GM21619 (cell line): ENCODE data around the gene CENPC.
A peak's percentile ranks its signal among the peaks of the same experiment; 100 is the strongest.
"Not testable (repeated sequence)": the region's sequence is repeated elsewhere in the genome, so short reads cannot be mapped to it uniquely, and the experiment has no call there.

Experiments used
- ATAC-seq: cut with Tn5 transposase; IDR thresholded peaks from one replicate; pipeline ENCODE4 v1.9.1; 2021; ENCODE audit not compliant: unreplicated experiment

Gene CENPC

GRCh38 chr4:67470871-67471270 is 74.4 kb downstream of the CENPC start:
- ATAC-seq = no peak

GRCh38 chr4:67468830-67469229 is 76.5 kb downstream of the CENPC start:
- ATAC-seq = no peak

DNA sequence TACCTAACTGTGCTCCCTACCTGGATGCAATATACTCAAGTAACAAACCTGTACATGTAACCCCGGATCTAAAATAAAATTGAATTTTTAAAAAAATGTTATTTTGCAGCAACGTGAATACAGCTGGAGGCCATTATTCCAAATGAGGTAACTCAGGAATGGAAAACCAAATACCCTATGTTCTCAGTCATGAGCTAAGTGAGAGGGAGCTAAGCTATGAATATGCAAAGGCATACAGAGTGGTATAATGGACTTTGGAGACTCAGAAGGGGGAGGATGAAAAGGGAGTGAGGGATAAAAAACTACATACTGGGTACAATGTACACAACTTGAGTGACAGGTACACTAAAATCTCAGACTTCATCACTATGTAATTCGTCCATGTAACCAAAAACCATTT is 78.6 kb downstream of the CENPC start:
- ATAC-seq = no peak

GRCh38 chr4:67465763-67466052 is 79.6 kb downstream of the CENPC start:
- ATAC-seq = no peak

DNA sequence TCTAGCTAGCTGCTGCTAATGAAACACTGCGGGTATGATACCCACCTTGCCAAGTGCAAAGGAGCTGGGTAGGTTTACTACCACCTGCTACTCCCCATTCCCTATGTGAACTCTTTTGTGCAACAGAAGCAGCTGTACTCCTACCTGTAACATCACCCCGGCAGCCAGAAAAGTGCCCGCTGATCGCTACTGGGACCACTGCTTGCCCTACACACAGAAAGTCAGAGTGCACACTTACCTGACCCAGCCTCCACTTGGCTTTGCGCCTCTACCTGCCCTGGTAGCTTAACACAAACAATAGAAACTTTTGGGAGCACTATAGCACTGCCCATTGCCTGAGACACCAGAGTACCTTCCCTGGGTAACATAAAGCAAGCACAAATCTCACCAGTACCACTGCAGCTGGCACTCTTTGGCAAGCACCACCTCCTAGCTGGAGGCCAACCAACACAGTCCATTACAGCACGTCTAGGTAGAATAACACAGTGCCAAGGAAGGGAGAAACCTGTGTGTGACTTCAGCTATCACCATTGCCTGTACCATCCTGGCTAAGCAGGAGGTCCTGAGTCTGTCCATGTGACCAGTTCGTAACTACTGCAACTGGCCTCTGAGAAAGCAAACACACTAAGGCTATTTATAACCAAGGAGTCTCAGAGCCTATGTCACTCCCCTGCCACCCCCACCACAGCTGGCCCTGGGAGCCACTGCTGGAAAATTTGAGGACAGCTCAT is 80.1 kb downstream of the CENPC start:
- ATAC-seq = no peak

GRCh38 chr4:67460574-67460973 is 84.7 kb downstream of the CENPC start:
- no peak for ATAC-seq

GRCh38 chr4:67459164-67459563 is 86.1 kb downstream of the CENPC start:
- ATAC-seq = no peak

DNA sequence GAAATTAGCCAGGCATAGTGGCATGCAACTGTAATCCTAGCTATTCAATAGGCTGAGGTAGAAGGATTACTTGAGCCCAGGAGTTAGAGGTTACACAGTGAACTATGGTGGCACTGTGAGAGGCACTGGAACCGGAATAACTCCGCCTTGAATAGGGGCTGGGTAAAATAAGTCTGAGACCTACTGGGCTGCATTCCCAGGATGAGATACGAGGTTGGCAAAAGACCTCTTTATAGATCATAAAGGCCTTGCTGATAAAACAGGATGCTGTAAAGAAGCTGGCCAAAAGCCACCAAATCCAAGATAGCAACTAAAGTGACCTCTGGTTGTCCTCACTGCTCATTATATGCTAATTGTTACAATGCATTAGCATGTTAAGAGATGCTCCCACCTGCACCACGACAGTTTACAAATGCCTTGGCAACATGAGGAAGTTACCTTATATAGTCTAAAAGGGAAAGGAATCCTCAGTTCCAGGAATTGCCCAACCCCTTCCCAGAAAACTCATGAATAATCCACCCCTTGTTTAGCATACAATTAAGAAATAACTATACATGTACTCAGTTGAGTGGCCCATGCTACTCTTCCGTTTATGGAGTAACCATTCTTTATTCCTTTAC is 88.6 kb downstream of the CENPC start:
- no peak for ATAC-seq

DNA sequence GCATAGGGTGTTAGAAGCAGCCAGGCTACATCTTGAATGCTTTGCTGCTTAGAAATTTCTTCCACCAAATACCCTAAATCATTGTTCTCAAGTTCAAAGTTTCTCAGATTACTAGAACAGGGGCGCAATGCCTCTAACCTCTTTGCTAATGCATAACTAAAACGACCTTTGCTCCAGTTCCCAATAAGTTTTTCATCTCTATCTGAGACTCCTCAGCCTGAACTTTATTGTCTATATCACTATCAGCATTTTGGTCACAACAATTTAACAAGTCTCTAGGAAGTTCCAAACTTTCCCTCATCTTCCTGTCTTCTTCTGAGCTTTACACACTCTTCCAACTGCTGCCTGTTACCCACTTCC is 92.5 kb downstream of the CENPC start:
- not testable (repeated sequence) for ATAC-seq

DNA sequence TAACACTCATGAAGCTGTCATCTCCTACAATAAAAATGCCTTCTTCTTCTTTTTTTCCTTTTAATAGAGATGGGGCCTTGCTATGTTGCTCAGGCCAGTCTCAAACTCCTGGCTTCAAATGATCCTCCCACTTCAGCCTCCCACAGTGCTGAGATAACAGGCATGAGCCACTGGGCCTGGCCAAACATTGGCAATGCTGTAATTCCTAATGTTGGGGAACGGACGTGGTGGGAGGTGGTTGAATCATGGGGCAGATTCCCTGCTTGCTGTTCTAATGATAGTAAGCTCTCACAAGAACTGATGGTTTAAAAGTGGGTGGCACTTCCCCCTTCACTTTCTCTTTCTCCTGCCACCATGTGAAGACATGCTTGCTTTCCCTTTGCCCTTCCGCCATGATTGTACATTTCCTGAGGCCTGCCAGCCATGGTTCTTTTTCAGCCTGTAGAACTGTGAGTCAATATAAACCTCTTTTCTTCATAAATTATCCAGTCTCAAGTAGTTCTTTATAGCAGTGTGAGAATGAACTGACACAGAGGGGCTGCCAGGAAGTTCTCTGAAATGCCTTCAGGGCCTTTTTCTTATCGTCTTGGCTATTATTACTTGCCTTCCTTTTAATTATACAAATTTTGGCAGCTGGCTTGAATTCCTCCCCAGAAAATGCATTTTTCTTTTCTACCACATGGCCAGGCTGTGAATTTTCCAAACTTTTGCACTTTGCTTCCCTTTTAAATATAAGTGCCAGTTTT is 93.0 kb downstream of the CENPC start:
- no peak for ATAC-seq

GRCh38 chr4:67451464-67451863 is 93.8 kb downstream of the CENPC start:
- no peak for ATAC-seq

- ATAC-seq = no peak
Measured at GRCh38 chr4:67448621-67449020, 96.7 kb downstream of the CENPC start.

GRCh38 chr4:67447873-67448272 is 97.4 kb downstream of the CENPC start:
- no peak for ATAC-seq

- ATAC-seq = no peak
Measured at GRCh38 chr4:67446811-67447210, 98.5 kb downstream of the CENPC start.

- not testable (repeated sequence) for ATAC-seq
Measured at GRCh38 chr4:67445881-67446280, 99.4 kb downstream of the CENPC start.

DNA sequence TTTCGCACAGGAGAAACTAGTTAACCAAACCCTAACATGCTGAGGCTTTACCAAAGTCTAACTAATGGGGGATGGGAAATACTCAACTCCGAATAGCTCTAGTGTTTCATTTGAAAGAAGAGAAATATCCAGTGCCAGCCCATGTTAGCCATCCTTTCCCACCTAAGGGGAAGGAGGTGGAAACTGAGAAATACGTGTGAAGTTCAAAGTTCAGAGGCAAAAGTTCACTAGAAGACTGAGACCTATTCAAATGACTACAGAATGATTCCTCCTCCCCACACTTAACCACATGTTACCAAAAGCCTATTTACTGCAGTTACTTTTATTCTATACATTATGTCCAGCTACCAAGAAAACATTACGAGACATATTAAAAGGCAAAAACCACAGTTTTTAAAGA is 106.3 kb downstream of the CENPC start:
- no peak for ATAC-seq

DNA sequence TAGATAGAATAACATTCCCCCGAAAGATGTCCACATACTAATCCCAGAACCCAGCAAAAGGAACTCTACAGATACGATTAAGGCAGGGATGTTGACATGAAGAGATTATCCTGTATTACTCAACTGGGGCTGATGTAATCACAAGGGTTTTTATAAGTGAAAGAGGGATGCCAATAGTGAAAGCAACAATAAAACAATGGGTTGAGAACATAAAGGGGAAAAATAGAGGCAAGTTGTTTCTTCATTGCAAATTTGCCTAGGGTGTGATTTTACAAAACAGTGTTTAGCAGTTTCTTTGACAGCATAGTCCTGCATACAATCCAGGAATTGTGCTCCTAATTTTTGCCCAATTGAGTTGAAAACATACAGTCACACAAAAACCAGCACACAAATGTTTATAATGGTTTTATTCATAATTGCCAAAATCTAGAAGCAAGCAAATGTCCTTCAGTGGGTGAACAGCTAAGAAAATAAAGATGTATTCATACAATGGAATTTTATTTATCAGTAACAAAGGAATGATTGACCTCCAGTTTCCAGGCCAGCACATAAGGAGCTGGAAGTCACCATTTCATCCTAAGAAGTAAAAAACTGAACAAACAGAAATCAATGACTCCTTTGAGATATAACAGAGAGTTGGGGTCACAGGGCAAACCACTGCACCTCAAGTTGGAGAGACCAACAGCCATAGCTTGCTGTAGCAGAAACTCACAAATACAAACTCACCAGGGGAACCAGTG is 107.2 kb downstream of the CENPC start:
- no peak for ATAC-seq

DNA sequence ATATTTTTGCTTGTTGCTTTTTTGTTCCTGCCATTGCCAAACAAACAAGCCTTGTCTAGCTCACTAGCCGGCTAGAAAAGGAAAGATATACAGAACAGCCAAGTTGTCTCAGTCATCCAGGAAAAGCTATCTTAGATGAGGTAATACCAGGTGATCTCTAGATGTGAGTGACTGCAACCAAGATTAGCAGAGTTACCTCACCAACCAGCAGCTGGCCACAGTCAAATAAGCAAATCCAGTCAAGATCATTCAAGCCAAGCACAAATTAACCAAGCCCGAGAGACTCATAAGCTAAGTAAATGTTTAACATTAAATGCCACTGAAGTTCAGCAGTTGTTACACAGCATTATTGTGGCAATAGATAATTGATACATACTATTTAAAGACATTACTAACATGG is 108.6 kb downstream of the CENPC start:
- peak; percentile 87 for ATAC-seq

DNA sequence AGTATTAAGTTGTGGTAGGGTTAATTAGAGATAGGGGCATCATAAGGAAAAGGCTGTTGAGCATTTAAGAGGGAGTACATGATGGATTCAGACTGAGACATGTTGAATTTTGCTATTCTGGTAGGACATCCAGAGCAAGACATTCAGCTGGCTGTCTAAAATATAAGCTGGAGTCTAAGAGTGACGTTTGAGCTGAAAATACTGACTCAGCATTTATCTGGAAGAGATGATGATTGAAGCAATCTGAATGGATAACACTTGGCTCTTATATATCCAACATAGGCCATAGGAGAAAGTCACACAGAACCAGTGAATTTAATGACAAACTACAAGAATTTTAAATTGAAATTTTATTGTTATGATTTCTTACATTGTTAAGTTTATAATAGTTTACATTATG is 114.3 kb downstream of the CENPC start:
- ATAC-seq = no peak

GRCh38 chr4:67428819-67429218 is 116.5 kb downstream of the CENPC start:
- no peak for ATAC-seq
